HG03039 (cell line): ENCODE measurements around the gene TEPSIN.
"Not testable (repeated sequence)": the region's sequence is repeated elsewhere in the genome, so short reads cannot be mapped to it uniquely, and the experiment has no call there.

Source experiments
- ATAC-seq: cut with Tn5 transposase; IDR thresholded peaks from one replicate; pipeline ENCODE4 v1.9.1; 2021; ENCODE audit warnings: mild to moderate bottlenecking, moderate library complexity; ENCODE audit not compliant: unreplicated experiment

TEPSIN gene

DNA sequence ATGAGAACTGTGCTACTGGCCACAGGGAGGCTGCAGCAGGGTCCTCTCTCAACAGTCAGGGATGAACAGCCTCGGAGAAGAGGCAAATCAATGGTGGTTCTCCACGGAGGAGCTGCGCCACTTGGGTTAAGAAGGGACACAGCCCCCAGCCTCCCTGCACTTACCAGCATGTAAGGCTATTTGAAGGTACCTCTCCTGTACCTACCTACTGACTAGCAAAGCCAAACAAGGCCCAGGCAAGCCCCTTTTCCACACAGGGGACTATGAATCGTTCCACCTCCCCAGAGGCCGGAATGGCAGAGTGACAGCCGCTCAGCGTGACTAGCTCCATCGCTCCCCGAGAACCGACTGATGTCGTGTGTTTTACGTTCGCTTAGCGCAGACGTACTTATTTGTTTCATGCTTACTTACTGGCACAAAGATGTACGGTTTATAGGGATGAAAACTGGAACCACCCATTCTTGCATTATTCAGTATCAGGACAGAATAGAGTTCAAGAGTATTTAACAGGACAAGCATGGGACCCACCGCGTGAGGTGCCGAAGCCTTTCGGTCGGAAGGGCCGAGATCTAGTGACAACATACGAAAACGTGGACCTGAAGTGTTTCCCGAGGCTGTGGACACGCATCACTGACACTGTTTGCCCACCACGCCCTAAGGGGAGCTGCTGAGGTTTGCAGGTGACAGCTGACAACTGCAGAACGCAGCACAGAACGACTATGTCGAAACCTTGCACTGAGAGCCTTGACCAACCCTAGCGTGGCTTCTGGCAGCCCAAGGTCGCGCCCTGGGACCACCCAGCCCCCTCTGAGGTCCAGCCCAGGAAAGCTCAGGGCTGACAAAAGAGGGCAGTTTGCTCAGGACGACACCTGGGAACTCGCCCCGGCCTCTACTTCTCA is 1.0 kb downstream of the TEPSIN start:
- ATAC-seq: no peak

DNA sequence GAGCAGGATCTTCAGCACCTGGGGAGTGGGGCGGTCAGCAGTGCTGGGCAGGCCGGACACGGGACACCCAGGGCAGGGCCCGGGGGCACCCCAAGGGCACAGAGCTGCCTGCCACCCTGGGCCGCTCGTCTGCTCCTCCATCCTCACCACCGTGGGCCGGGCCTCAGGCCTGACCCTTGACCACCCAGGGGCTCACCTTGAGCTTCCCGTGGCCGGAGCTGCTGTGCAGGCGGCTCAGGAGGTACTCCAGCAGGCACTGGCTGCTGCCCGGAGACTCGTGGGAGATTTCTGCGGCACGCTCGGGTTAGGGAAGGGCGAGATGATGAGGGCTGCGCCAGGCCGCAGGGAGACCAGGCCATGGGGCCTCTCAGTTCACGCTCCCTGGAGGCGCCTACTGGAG is 2.1 kb downstream of the TEPSIN start:
- no peak for ATAC-seq

- ATAC-seq: no peak
These were observed 2.8 kb downstream of the TEPSIN start for GRCh38 chr17:81235822-81236740.

DNA sequence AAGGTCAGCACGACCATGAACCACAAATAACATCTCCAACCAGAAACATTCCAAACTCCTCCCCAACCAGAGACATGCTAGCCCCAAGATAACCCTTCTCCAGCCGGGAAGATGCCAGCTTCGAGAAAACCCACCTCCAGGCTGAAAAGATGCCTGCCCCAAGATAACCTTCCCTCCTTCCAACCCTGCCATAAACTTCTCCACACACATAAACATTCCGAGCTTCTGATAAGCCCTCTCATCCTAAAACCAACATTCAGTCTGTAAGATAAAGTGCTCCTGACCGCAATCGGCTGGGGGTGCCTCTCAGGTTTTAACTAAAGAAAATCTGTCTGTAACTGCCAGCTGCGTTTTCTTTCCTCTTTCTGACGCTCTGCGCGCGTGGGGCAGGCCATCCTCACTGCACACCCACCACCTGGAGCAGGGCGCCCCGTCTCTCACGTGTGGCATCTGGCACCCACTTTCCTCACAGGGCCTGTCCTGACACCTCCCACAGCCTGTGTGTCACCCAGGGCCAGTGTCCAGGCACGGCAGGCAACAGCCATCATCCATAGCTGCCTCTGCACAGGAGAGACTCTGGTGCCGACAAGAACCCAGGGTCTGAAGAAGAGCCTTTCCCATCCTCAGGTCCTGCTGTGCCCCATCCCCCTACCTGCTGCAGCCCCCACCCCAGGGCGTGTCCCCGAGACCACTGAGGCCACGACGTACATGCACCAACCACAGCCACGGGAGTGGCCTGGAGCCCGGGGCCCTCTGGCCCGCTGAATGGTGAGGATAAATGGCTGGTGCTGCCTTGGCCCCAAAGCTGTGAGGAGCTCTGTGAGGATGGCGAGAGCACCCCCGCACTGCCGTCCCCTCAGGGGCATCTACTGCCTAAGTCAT is 3.7 kb downstream of the TEPSIN start:
- no peak for ATAC-seq

DNA sequence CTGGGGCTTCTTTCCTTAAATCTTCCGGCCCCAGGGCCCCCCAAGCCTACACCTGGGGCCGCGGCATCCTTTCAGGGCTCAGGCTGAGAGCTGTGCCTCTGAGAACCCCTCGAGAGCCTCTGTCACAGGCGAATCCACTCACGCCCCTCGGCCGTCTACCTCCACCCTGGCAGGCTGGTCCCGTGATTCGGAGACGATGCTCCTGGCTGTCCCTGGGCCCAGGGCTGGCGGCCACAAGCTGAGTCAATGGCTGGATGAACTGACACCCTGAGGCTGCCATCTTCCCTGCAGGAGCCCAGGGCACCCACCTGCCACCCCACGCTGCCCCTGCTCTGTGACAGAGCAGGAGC is 4.4 kb downstream of the TEPSIN start:
- no peak for ATAC-seq

- ATAC-seq: no peak
These were observed 4.9 kb downstream of the TEPSIN start for GRCh38 chr17:81233811-81234505.

DNA sequence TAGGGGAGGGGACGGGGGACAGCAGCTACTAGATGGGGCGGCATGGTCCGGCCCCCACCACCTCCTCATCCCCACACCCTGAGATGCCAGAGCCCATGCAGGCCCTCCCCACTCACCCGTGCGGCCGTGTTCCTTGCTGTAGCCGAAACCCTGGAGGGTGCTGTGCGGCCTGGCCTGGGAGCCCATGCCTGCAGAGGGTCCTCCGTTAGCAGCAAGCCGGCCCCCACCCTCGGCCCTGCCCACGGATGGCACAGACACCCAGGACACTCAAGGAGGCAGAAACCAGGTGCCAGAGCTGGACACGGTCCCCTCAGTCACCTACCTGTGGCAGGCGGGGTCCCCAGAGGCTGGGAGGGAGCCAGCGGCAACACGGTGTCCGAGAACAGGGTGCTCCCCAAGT is 5.5 kb downstream of the TEPSIN start:
- ATAC-seq: no peak

DNA sequence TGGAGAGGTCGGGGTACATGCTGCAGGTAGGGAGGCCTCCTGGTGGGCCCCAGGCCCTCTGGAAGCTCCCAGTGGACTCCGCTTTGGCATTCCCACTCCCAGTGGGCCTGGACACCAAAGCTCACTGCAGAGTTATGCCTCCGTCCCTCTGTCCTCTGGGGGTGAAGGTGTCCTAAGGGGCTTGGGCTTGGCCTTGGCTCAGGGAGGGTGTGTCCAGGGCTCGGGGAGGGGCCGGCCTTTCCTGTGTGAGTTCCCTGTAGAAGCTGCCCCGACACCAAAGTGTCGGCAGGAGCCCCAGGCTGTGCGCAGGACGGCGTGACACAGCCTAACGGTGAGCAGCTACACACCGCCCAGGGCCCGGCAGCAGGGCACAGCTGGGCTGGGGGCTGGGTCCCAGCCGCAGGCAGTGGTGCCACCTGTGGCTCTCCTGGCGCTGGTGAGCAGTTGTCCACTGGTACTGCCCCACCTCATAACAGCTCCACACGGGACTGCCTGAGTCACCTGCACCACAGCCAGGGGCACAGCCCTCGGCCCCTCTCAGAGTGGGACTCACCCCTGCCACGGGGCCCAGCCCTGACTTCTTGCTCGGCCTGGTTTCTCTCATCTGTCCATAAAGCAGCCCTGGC is 6.1 kb downstream of the TEPSIN start:
- ATAC-seq: no peak

DNA sequence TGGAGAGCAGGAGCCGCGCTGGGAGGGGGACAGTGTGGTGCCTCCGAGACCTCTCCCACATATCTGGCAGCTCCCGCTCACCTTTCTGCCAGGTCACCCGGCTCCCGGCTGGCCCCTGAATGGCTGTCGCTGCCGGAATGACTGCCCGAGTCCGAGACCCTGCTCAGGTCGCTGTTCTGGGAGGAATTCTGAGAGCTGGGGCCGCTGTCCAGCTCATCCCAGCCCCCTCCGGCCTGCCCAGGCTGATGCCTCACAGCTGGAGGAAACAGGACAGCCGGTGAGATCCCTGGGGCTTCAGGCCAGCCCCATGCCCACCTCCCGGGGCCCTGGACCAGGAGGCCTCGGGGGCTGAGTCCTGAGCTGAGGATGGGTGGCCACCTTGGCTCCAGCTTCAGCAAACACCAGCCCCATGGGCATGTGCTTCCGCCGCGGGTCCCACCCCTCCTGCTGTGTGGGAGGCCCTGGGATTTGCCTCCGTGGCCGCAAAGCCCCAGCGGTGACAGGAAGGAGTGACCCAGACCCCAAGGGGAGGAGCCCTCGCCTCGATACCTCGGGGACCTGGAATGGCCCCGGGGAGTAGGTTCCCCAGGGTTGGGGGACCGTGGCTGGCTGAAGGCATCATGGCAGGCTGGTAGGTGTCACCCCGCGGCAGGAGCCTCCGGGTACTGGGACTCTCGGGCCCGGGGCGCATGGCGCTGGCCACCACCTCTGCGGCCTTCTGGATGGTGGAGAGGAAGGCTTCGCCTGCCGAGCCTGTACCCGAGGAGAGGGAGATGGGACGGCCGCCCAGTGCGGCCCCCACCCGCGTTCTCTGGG is 6.9 kb downstream of the TEPSIN start:
- no peak for ATAC-seq

- ATAC-seq: no peak
These were observed 7.7 kb downstream of the TEPSIN start for GRCh38 chr17:81231121-81231645.

GRCh38 chr17:81230043-81230820 is 8.6 kb downstream of the TEPSIN start:
- ATAC-seq: no peak

GRCh38 chr17:81229666-81229920 is 9.3 kb downstream of the TEPSIN start:
- no peak for ATAC-seq

- no peak for ATAC-seq
These were observed 9.8 kb downstream of the TEPSIN start for GRCh38 chr17:81228834-81229665.

GRCh38 chr17:81228420-81228819 is 10.4 kb downstream of the TEPSIN start:
- ATAC-seq: no peak

DNA sequence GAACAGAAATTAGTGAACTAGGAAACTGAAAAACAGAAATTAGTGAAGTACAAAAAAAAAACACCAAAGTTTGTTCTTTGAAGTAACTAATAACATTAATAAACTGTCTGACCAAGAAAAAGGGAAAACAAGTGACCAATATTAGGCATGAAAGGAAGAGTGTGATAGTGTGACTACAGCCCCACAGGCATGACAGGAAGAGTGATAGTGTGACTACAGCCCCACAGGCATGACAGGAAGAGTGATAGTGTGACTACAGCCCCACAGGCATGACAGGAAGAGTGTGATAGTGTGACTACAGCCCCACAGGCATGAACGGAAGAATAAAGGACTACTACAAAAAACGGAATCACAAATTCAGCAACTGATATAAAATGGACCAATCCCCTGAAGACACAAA is 11.2 kb downstream of the TEPSIN start:
- ATAC-seq: not testable (repeated sequence)

DNA sequence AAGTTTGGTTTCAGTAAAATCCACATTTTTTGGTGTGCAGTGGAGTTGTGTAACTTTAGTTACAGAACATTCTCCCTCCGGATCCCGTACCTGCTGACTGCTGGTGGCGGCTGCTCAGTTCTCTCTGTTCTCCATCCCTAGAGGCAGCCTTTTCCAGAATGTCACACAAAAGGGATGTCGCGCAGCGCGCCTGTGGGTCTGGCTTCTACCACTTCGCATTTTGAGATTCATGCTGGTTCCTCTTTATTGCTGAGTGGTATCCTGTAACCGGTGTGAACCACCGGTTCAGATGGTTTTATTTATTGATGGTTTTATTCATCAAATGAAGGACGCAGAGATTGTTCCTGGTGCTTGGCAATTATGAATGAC is 15.1 kb downstream of the TEPSIN start:
- no peak for ATAC-seq
